ENCODE measurements around the gene SFSWAP. TPM values are rescaled to one million over a fixed set of nuclear protein-coding genes. Genes with fewer than 3 reads are reported as not detected.

Gene SFSWAP
- total and polyA plus RNA-seq, 7 donors, result 10.8 to 42.9 (median 27.8) TPM

- Histone ChIP-seq H3K27me3 (no peaks in the 10 kb centered on the region), H3K9me3 (no peaks in the 10 kb centered on the region), H3K36me3 (peaks cover 11 to 79% (median 31%) of the 10 kb centered on the region in 4 donors), H3K27ac (no peak overlapping the region), H3K4me1 (no peaks in the 10 kb centered on the region), H3K4me3 (no peak overlapping the region)
- no peak for TF ChIP-seq POLR2AphosphoS5 (IDR thresholded peaks at IDR 0.05)
- no peak for TF ChIP-seq POLR2A (IDR thresholded peaks at IDR 0.05)
- no peak for TF ChIP-seq CTCF (IDR thresholded peaks at IDR 0.05)
- no peak for TF ChIP-seq EP300 (IDR thresholded peaks at IDR 0.05)
- intact Hi-C loops (cut with DNase I), result no loop called here
- WGBS, 2 donors, result 95 to 97% methylated on average over 19 of the region's 19 CpGs
- no peak for DNase-seq
Observed at GRCh38 chr12:131749618-131750315, 38.9 kb downstream of the SFSWAP start.

- no peak overlapping the region for H3K27ac ChIP-seq
- TF ChIP-seq EP300 (IDR thresholded peaks at IDR 0.05), result no peak
- no peak for TF ChIP-seq CTCF (IDR thresholded peaks at IDR 0.05)
- no peak for TF ChIP-seq POLR2A (IDR thresholded peaks at IDR 0.05)
- no peak for TF ChIP-seq POLR2AphosphoS5 (IDR thresholded peaks at IDR 0.05)
- intact Hi-C loops (cut with DNase I), result no loop called here
- no peak overlapping the region for H3K4me3 ChIP-seq
- peaks cover 25 to 85% (median 45%) of the 10 kb centered on the region in 4 donors for H3K36me3 ChIP-seq
- DNase-seq, result no peak
- 91 to 92% methylated on average over 7 of the region's 7 CpGs for WGBS, 2 donors
- H3K4me1 ChIP-seq, result no peaks in the 10 kb centered on the region
- H3K27me3 ChIP-seq, result no peaks in the 10 kb centered on the region
- no peaks in the 10 kb centered on the region for H3K9me3 ChIP-seq
Observed at GRCh38 chr12:131751335-131751734, 40.4 kb downstream of the SFSWAP start.

- DNase-seq, result no peak
- peaks cover 29 to 88% (median 53%) of the 10 kb centered on the region in 4 donors for H3K36me3 ChIP-seq
- no peak overlapping the region for H3K4me3 ChIP-seq
- intact Hi-C loops (cut with DNase I), result no loop called here
- TF ChIP-seq POLR2AphosphoS5 (IDR thresholded peaks at IDR 0.05) (no peak), EP300 (IDR thresholded peaks at IDR 0.05) (no peak), CTCF (IDR thresholded peaks at IDR 0.05) (no peak), POLR2A (IDR thresholded peaks at IDR 0.05) (no peak)
- no peaks in the 10 kb centered on the region for H3K9me3 ChIP-seq
- H3K4me1 ChIP-seq, result no peaks in the 10 kb centered on the region
- H3K27ac ChIP-seq, result no peak overlapping the region
- 92 to 96% methylated on average over 11 of the region's 11 CpGs for WGBS, 2 donors
- no peaks in the 10 kb centered on the region for H3K27me3 ChIP-seq
Observed at GRCh38 chr12:131752451-131752850, 41.6 kb downstream of the SFSWAP start.

- intact Hi-C loops (cut with DNase I), result no loop called here
- H3K27ac ChIP-seq, result no peak overlapping the region
- H3K4me1 ChIP-seq, result no peaks in the 10 kb centered on the region
- no peaks in the 10 kb centered on the region for H3K27me3 ChIP-seq
- no peaks in the 10 kb centered on the region for H3K9me3 ChIP-seq
- H3K36me3 ChIP-seq, result peaks cover 34 to 88% (median 59%) of the 10 kb centered on the region in 4 donors
- 94 to 97% methylated on average over 20 of the region's 20 CpGs for WGBS, 2 donors
- no peak overlapping the region for H3K4me3 ChIP-seq
- TF ChIP-seq CTCF (IDR thresholded peaks at IDR 0.05) (no peak), POLR2AphosphoS5 (IDR thresholded peaks at IDR 0.05) (no peak), POLR2A (IDR thresholded peaks at IDR 0.05) (no peak), EP300 (IDR thresholded peaks at IDR 0.05) (no peak)
- no peak for DNase-seq
Observed at GRCh38 chr12:131753005-131753404, 42.1 kb downstream of the SFSWAP start.

- Histone ChIP-seq H3K9me3 (no peaks in the 10 kb centered on the region), H3K4me1 (no peaks in the 10 kb centered on the region), H3K36me3 (peaks cover 41 to 89% (median 64%) of the 10 kb centered on the region in 4 donors), H3K4me3 (no peak overlapping the region), H3K27me3 (no peaks in the 10 kb centered on the region), H3K27ac (no peak overlapping the region)
- no peak for DNase-seq
- intact Hi-C loops (cut with DNase I), result no loop called here
- TF ChIP-seq POLR2AphosphoS5 (IDR thresholded peaks at IDR 0.05) (no peak), POLR2A (IDR thresholded peaks at IDR 0.05) (no peak), EP300 (IDR thresholded peaks at IDR 0.05) (no peak), CTCF (IDR thresholded peaks at IDR 0.05) (no peak)
- WGBS, 2 donors, result 97 to 98% methylated on average over 8 of the region's 8 CpGs
Observed at GRCh38 chr12:131753757-131754156, 42.9 kb downstream of the SFSWAP start.

Measured in sigmoid colon (tissue), 7 donors.